ENCODE data around the gene COPZ2.
"Not testable (repeated sequence)": the region's sequence is repeated elsewhere in the genome, so short reads cannot be mapped to it uniquely, and the experiment has no call there.

Gene COPZ2

DNA sequence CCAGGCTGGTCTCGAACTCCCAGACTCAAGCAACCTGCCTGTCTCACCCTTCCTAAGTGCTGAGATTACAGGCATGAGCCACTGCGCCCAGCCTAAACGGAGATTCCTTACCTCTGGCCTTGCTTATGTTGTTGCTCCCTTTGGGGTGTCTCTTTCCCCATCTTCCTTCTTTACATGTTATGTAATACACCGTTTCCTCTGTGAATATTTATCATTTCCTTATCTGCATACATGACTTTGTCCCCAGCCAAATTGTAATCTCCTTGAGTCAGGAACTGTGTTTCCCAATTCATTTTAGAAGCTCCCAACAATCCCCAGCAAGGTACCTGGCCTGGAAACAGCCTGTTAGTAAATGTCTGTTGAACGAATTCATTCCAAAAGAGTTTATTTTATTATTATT is 15.7 kb downstream of the COPZ2 start:
- TF ChIP-seq CTCF (conservative IDR thresholded peaks at IDR 0.05) = no peak
- no peak for TF ChIP-seq ZFX (IDR thresholded peaks at IDR 0.05)

GRCh38 chr17:48017817-48018158 is 19.8 kb downstream of the COPZ2 start:
- not testable (repeated sequence) for H3K27ac ChIP-seq

More for the DNA sequence above, 15.7 kb downstream of the COPZ2 start:
- no peak overlapping the region for H3K27ac ChIP-seq

DNA sequence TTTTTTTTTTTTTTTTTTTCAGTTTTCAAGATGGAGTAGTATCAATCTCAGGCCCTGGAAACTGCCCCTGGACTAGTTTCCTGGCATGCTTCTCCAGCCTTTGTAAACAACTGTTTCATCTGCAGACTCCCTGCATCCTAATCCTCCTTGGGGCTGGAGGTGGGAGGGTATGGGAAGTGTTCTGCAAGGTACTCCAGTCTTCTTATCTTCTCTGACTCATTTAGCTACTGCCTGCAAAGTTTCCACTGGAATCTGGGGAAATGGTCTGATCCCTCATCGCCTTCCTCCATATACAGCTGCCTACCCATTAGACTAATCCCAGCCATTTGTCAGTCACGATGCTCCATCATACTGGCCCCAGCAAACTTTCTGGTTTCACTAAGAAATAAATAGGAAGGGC is 21.5 kb downstream of the COPZ2 start:
- TF ChIP-seq CTCF (conservative IDR thresholded peaks at IDR 0.05) (no peak), ZFX (IDR thresholded peaks at IDR 0.05) (no peak)
- no peak overlapping the region for H3K27ac ChIP-seq

DNA sequence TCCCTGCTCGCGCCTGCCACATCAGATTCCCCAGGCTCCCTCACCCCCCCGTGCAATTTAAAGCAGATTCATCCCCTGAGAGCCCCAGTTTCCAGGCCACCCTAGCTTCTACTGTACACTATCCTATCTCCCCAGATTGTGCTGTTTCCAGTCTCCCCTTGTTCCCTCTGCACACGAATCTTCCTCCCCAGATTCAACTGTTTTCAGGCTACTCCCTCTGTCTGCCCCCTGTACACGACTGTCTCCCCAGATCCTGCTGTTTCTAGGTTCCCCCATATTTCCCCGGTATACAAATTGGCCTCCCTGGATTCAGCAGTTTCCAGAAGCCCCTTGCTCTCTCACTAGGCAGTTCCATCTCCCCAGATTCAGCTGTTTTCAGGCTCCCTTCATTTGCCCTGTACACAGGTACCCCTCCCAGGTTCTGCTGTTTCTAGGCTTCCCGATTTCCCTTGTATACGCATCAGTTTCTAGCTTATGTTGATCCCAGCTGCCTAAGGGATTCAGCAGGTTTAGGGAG is 22.9 kb downstream of the COPZ2 start:
- no peak for TF ChIP-seq CTCF (conservative IDR thresholded peaks at IDR 0.05)
- H3K27ac ChIP-seq = no peak overlapping the region

GRCh38 chr17:48013876-48014594 is 23.6 kb downstream of the COPZ2 start:
- no peak for TF ChIP-seq CTCF (conservative IDR thresholded peaks at IDR 0.05)
- no peak for TF ChIP-seq ZFX (IDR thresholded peaks at IDR 0.05)
- H3K27ac ChIP-seq = no peak overlapping the region

GRCh38 chr17:48012654-48013053 is 24.9 kb downstream of the COPZ2 start:
- TF ChIP-seq CTCF (conservative IDR thresholded peaks at IDR 0.05) = no peak
- TF ChIP-seq ZFX (IDR thresholded peaks at IDR 0.05) = no peak
- H3K27ac ChIP-seq = no peak overlapping the region

DNA sequence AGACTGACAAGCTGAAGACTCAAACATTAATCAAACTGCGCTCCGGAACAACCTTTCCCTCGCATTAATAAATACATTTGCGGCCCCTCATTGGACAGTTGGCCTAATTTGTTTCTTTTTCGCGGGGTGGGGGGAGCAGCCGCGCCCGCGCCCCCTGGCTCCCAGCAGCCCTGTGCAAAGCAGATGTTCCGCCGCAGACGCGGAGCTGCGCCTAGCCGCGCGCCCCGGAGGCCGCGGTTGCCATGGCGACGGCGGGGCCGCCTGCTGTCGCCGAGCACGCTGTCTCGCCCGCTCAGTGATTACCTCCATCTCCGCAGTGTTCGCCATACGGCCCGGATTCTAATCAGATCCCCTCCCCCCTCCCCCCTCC is 25.5 kb downstream of the COPZ2 start:
- H3K27ac ChIP-seq = no peak overlapping the region
- TF ChIP-seq ZFX (IDR thresholded peaks at IDR 0.05) (no peak), CTCF (conservative IDR thresholded peaks at IDR 0.05) (no peak)
